Stomach smooth muscle (tissue), 2 donors: Measurements from ENCODE around the gene RPS6KC1.
"Not testable (repeated sequence)": the region's sequence is repeated elsewhere in the genome, so short reads cannot be mapped to it uniquely, and the experiment has no call there.

Source experiments
- H3K27ac ChIP-seq: one replicate; pipeline ENCODE4 v1.7.0; 2013; ENCODE audit warnings: mild to moderate bottlenecking, low read length, inconsistent platforms
- H3K27me3 ChIP-seq, 2 donors: one replicate each; pipeline ENCODE4 v1.7.0; 2013; ENCODE audit warnings: low read length in 2 of 2; ENCODE audit not compliant: insufficient read depth in 2 of 2, control insufficient read depth in 1 of 2
- H3K36me3 ChIP-seq, 2 donors: one replicate each; pipeline ENCODE4 v1.7.0; 2013; ENCODE audit warnings: low read length in 2 of 2; ENCODE audit not compliant: control insufficient read depth in 2 of 2, insufficient read depth in 2 of 2
- H3K4me1 ChIP-seq: one replicate; pipeline ENCODE4 v1.7.0; 2013; ENCODE audit warnings: low read length; ENCODE audit not compliant: control insufficient read depth, insufficient read depth
- H3K4me3 ChIP-seq, 2 donors: one replicate each; pipeline ENCODE4 v1.7.0; 2013; ENCODE audit warnings: low read length in 2 of 2
- H3K9ac ChIP-seq, 2 donors: one replicate each; pipeline ENCODE4 v1.7.0; 2013; ENCODE audit warnings: low read length in 2 of 2, mild to moderate bottlenecking in 1 of 2
- H3K9me3 ChIP-seq, 2 donors: one replicate each; pipeline ENCODE4 v1.7.0; 2013; ENCODE audit warnings: low read length in 2 of 2; ENCODE audit not compliant: control insufficient read depth in 2 of 2
- donor health status: healthy.
- donor health status: Pancreatic carcinoma.

The RPS6KC1 gene

GRCh38 chr1:213087911-213088310 lies 36.9 kb downstream of the RPS6KC1 start:
- no peaks in the 10 kb centered on the region for H3K9me3 ChIP-seq
- peaks cover 13 to 30% of the 10 kb centered on the region in 2 donors for H3K36me3 ChIP-seq
- no peak overlapping the region for H3K27ac ChIP-seq

GRCh38 chr1:213089924-213090677 lies 39.1 kb downstream of the RPS6KC1 start:
- H3K36me3 ChIP-seq = peaks cover 9 to 27% of the 10 kb centered on the region in 2 donors
- no peaks in the 10 kb centered on the region for H3K4me1 ChIP-seq
- H3K27ac ChIP-seq = no peak overlapping the region
- H3K27me3 ChIP-seq = no peaks in the 10 kb centered on the region
- no peaks in the 10 kb centered on the region for H3K9me3 ChIP-seq
- no peak overlapping the region for H3K4me3 ChIP-seq
- H3K9ac ChIP-seq = no peak overlapping the region

More at GRCh38 chr1:213087911-213088310, 36.9 kb downstream of the RPS6KC1 start:
- Histone ChIP-seq H3K27me3 (no peaks in the 10 kb centered on the region), H3K4me3 (no peak overlapping the region), H3K9ac (no peak overlapping the region), H3K4me1 (no peaks in the 10 kb centered on the region)

GRCh38 chr1:213094446-213094845 lies 43.4 kb downstream of the RPS6KC1 start:
- Histone ChIP-seq H3K36me3 (peaks cover 0 to 5% of the 10 kb centered on the region in 2 donors), H3K4me1 (no peaks in the 10 kb centered on the region), H3K9ac (no peak overlapping the region), H3K9me3 (no peaks in the 10 kb centered on the region), H3K27ac (no peak overlapping the region), H3K4me3 (no peak overlapping the region), H3K27me3 (no peaks in the 10 kb centered on the region)

- no peaks in the 10 kb centered on the region for H3K9me3 ChIP-seq
- no peaks in the 10 kb centered on the region for H3K4me1 ChIP-seq
- H3K36me3 ChIP-seq = peaks cover 0 to 5% of the 10 kb centered on the region in 2 donors
- H3K27me3 ChIP-seq = no peaks in the 10 kb centered on the region
- H3K9ac ChIP-seq = no peak overlapping the region
- H3K4me3 ChIP-seq = no peak overlapping the region
- no peak overlapping the region for H3K27ac ChIP-seq
These were observed 44.4 kb downstream of the RPS6KC1 start for GRCh38 chr1:213095467-213095866.

GRCh38 chr1:213099682-213100399 lies 48.8 kb downstream of the RPS6KC1 start:
- Histone ChIP-seq H3K4me1 (no peaks in the 10 kb centered on the region), H3K36me3 (peaks cover 0 to 3% of the 10 kb centered on the region in 2 donors), H3K4me3 (no peak overlapping the region), H3K27ac (no peak overlapping the region), H3K9ac (no peak overlapping the region), H3K27me3 (no peaks in the 10 kb centered on the region), H3K9me3 (no peaks in the 10 kb centered on the region)

GRCh38 chr1:213100565-213100964 lies 49.5 kb downstream of the RPS6KC1 start:
- H3K4me3 ChIP-seq = not testable (repeated sequence)

GRCh38 chr1:213103377-213104306 lies 52.6 kb downstream of the RPS6KC1 start:
- Histone ChIP-seq H3K9ac (no peak overlapping the region), H3K4me1 (no peaks in the 10 kb centered on the region), H3K27ac (no peak overlapping the region), H3K36me3 (no peaks in the 10 kb centered on the region), H3K4me3 (no peak overlapping the region), H3K27me3 (no peaks in the 10 kb centered on the region), H3K9me3 (no peaks in the 10 kb centered on the region)

More at GRCh38 chr1:213100565-213100964, 49.5 kb downstream of the RPS6KC1 start:
- not testable (repeated sequence) for H3K4me1 ChIP-seq, H3K36me3 ChIP-seq, H3K9me3 ChIP-seq, H3K27me3 ChIP-seq, H3K9ac ChIP-seq, H3K27ac ChIP-seq

GRCh38 chr1:213104604-213105003 lies 53.6 kb downstream of the RPS6KC1 start:
- no peaks in the 10 kb centered on the region for H3K4me1 ChIP-seq
- H3K27ac ChIP-seq = no peak overlapping the region
- H3K9ac ChIP-seq = no peak overlapping the region
- H3K9me3 ChIP-seq = no peaks in the 10 kb centered on the region
- H3K4me3 ChIP-seq = no peak overlapping the region
- H3K36me3 ChIP-seq = no peaks in the 10 kb centered on the region
- no peaks in the 10 kb centered on the region for H3K27me3 ChIP-seq

- H3K4me3 ChIP-seq = no peak overlapping the region
- no peak overlapping the region for H3K27ac ChIP-seq
- H3K27me3 ChIP-seq = no peaks in the 10 kb centered on the region
These were observed 55.3 kb downstream of the RPS6KC1 start for GRCh38 chr1:213106298-213106697.

GRCh38 chr1:213107613-213108012 lies 56.6 kb downstream of the RPS6KC1 start:
- no peak overlapping the region for H3K27ac ChIP-seq
- H3K27me3 ChIP-seq = no peaks in the 10 kb centered on the region
- no peak overlapping the region for H3K4me3 ChIP-seq
- no peaks in the 10 kb centered on the region for H3K9me3 ChIP-seq
- H3K9ac ChIP-seq = no peak overlapping the region
- no peaks in the 10 kb centered on the region for H3K36me3 ChIP-seq
- peaks cover 2% of the 10 kb centered on the region for H3K4me1 ChIP-seq

More at GRCh38 chr1:213106298-213106697, 55.3 kb downstream of the RPS6KC1 start:
- Histone ChIP-seq H3K4me1 (peaks cover 2% of the 10 kb centered on the region), H3K9ac (no peak overlapping the region), H3K36me3 (no peaks in the 10 kb centered on the region), H3K9me3 (no peaks in the 10 kb centered on the region)
